Measurements from ENCODE around the gene STRAP. TPM values are rescaled to one million over a fixed set of nuclear protein-coding genes. Genes with fewer than 3 reads are reported as not detected.

Gene STRAP
- total and polyA plus RNA-seq, 2 donors (not counting 1 experiment from before 2014, with no cell fraction given) = 44.4 to 49.0 TPM

- Histone ChIP-seq H3K79me2 (ENCODE audit: control insufficient read depth, insufficient read depth, low read length) (no peaks in the 10 kb centered on the region), H3K4me2 (replicated peaks; ENCODE audit: low read depth, low read length, poor library complexity, severe bottlenecking) (peak overlapping the region; percentile 30), H4K20me1 (ENCODE audit: control insufficient read depth, insufficient read depth, low read length, poor library complexity, severe bottlenecking) (no peaks in the 10 kb centered on the region), H3K4me1 (ENCODE audit: control insufficient read depth in 2 of 2, insufficient read depth in 2 of 2, low read length in 2 of 2) (no peaks in the 10 kb centered on the region), H3K27me3 (replicated peaks in 1 of 4; ENCODE audit: control extremely low read depth in 1 of 4, control insufficient read depth in 3 of 4, insufficient read depth in 4 of 4, low read length in 3 of 4) (no peaks in the 10 kb centered on the region), H2AFZ (ENCODE audit: insufficient read depth, low read depth, low read length, poor library complexity, severe bottlenecking) (peak overlapping the region; percentile 33), H3K9me3 (ENCODE audit: control extremely low read depth in 1 of 3, control insufficient read depth in 2 of 3, insufficient read depth in 1 of 3, low read length in 2 of 3) (peaks cover 0 to 5% (median 0%) of the 10 kb centered on the region in 3 donors), H3K36me3 (replicated peaks in 1 of 2; ENCODE audit: control extremely low read depth in 1 of 2, control insufficient read depth in 1 of 2, extremely low read depth in 1 of 2, insufficient read depth in 2 of 2, low read length in 1 of 2) (no peaks in the 10 kb centered on the region), H3K27ac (ENCODE audit: low read length in 2 of 2) (no peak overlapping the region), H3K4me3 (ENCODE audit: control extremely low read depth in 1 of 5, extremely low read depth in 1 of 5, insufficient read depth in 1 of 5, low read depth in 2 of 5, low read length in 4 of 5) (no peak overlapping the region), H3K9ac (ENCODE audit: low read length) (no peak overlapping the region)
- CTCF ChIA-PET = interaction anchor here (0.7 kb wide), 1 partner anchor 291 kb away, joined by 3 read pairs; no protein-coding TSS in a partner anchor
- WGBS (ENCODE audit: insufficient coverage) = 100% methylated on average over 1 of the region's 1 CpG
- ATAC-seq (ENCODE audit: low read depth) = no peak
- POLR2A ChIA-PET = no interaction called here
- Mint-ChIP-seq H3K27ac (no peak overlapping the region), H3K4me1 (peaks cover 9% of the 10 kb centered on the region), H3K27me3 (no peaks in the 10 kb centered on the region), H3K9me3 (ENCODE audit: insufficient read depth) (no peaks in the 10 kb centered on the region), H3K4me3 (peak overlapping the region; percentile 77)
- no peak for DNase-seq
- intact Hi-C loops (cut with micrococcal nuclease) = no loop called here
- TF ChIP-seq CTCF (IDR thresholded peaks at IDR 0.05) (no peak), EZH2 (IDR thresholded peaks at IDR 0.05; ENCODE audit: borderline replicate concordance, insufficient read depth, low read depth, low read length, poor library complexity, severe bottlenecking) (no peak)
These were observed 6.3 kb upstream of the STRAP start for GRCh38 chr12:15875863-15876262.

- peaks cover 0 to 3% (median 0%) of the 10 kb centered on the region in 3 donors for H3K9me3 ChIP-seq (ENCODE audit: control extremely low read depth in 1 of 3, control insufficient read depth in 2 of 3, insufficient read depth in 1 of 3, low read length in 2 of 3)
- Mint-ChIP-seq H3K4me1 (peaks cover 39% of the 10 kb centered on the region), H3K27me3 (no peaks in the 10 kb centered on the region), H3K4me3 (no peak overlapping the region), H3K27ac (no peak overlapping the region), H3K9me3 (ENCODE audit: insufficient read depth) (no peaks in the 10 kb centered on the region)
- ChIA-PET POLR2A (no interaction called here), CTCF (no interaction called here)
- H3K27me3 ChIP-seq (replicated peaks in 1 of 4; ENCODE audit: control extremely low read depth in 1 of 4, control insufficient read depth in 3 of 4, insufficient read depth in 4 of 4, low read length in 3 of 4) = no peaks in the 10 kb centered on the region
- H3K9ac ChIP-seq (ENCODE audit: low read length) = no peak overlapping the region
- intact Hi-C loops (cut with micrococcal nuclease) = no loop called here
- peaks cover 22% of the 10 kb centered on the region for H3K79me2 ChIP-seq (ENCODE audit: control insufficient read depth, insufficient read depth, low read length)
- 83% methylated on average over 1 of the region's 3 CpGs for WGBS (ENCODE audit: insufficient coverage)
- no peaks in the 10 kb centered on the region for H4K20me1 ChIP-seq (ENCODE audit: control insufficient read depth, insufficient read depth, low read length, poor library complexity, severe bottlenecking)
- H3K4me2 ChIP-seq (replicated peaks; ENCODE audit: low read depth, low read length, poor library complexity, severe bottlenecking) = no peak overlapping the region
- DNase-seq (no peak), ATAC-seq (ENCODE audit: low read depth) (no peak)
- H3K4me1 ChIP-seq (ENCODE audit: control insufficient read depth in 2 of 2, insufficient read depth in 2 of 2, low read length in 2 of 2) = peaks cover 14 to 19% of the 10 kb centered on the region in 2 donors
- H3K36me3 ChIP-seq (replicated peaks in 1 of 2; ENCODE audit: control extremely low read depth in 1 of 2, control insufficient read depth in 1 of 2, extremely low read depth in 1 of 2, insufficient read depth in 2 of 2, low read length in 1 of 2) = peaks cover 0 to 5% of the 10 kb centered on the region in 2 experiments
- no peak for TF ChIP-seq CTCF (IDR thresholded peaks at IDR 0.05)
- no peak for TF ChIP-seq EZH2 (IDR thresholded peaks at IDR 0.05; ENCODE audit: borderline replicate concordance, insufficient read depth, low read depth, low read length, poor library complexity, severe bottlenecking)
- no peak overlapping the region for H3K4me3 ChIP-seq (ENCODE audit: control extremely low read depth in 1 of 5, extremely low read depth in 1 of 5, insufficient read depth in 1 of 5, low read depth in 2 of 5, low read length in 4 of 5)
- H3K27ac ChIP-seq (ENCODE audit: low read length in 2 of 2) = no peak overlapping the region
- H2AFZ ChIP-seq (ENCODE audit: insufficient read depth, low read depth, low read length, poor library complexity, severe bottlenecking) = no peak overlapping the region
These were observed 2.8 kb upstream of the STRAP start for GRCh38 chr12:15879413-15879812.

Data from B cell (primary cell).